Tibial artery (tissue), 4 donors: ENCODE measurements around the gene ZC3H12C.

ENCODE experiments used
- DNase-seq, 2 donors: peaks; one replicate each; pipeline ENCODE4 v3.0.0-alpha.2; 2019
- H3K27ac ChIP-seq, 2 donors: fragments of 200-600 bp; sonication (generic) in 1 of 2; 1 replicate in 1 of 2; 2 replicates in 1 of 2; pipeline ENCODE4 v1.5.1; 2018 to 2019; ENCODE audit warnings: mild to moderate bottlenecking in 1 of 2
- H3K27me3 ChIP-seq, 2 donors: fragments of 200-600 bp; sonication (generic) in 1 of 2; one replicate each; pipeline versions ENCODE4 v1.5.1 to v1.6.0; 2016 to 2019
- H3K36me3 ChIP-seq, 3 donors: fragments of 200-600 bp; sonication (generic) in 2 of 3; one replicate each; pipeline ENCODE4 v1.5.1; 2016 to 2019; ENCODE audit warnings: mild to moderate bottlenecking in 2 of 3
- H3K4me1 ChIP-seq, 4 donors: fragments of 200-600 bp; sonication (generic) in 2 of 4; 1 replicate in 3 of 4; 2 replicates in 1 of 4; pipeline ENCODE4 v1.5.1; 2016 to 2019
- H3K4me3 ChIP-seq, 2 donors: fragments of 200-600 bp; sonication (generic) in 1 of 2; 1 replicate in 1 of 2; 2 replicates in 1 of 2; pipeline ENCODE4 v1.5.1; 2018 to 2019; ENCODE audit warnings: mild to moderate bottlenecking in 2 of 2
- H3K9me3 ChIP-seq, 3 donors: fragments of 200-600 bp; sonication (generic) in 1 of 3; one replicate each; pipeline ENCODE4 v1.5.1; 2016 to 2019
- intact Hi-C: fragments of 100-400 bp; cut with DNase I; formaldehyde crosslinking; loops from one replicate; pipeline ENCODE4 v1.15.0; 2023; ENCODE audit warnings: low total_unique reads
- TF ChIP-seq, protein P1 (sequence below), 2 experiments: fragments of 200-600 bp in 1 of 2; fragments of 450-650 bp in 1 of 2; IDR thresholded peaks; one replicate each; pipeline ENCODE4 v1.5.1; 2017 to 2019; ENCODE audit warnings: antibody characterized with exemption in 2 of 2, mild to moderate bottlenecking in 1 of 2, moderate library complexity in 1 of 2

ZC3H12C gene

DNA sequence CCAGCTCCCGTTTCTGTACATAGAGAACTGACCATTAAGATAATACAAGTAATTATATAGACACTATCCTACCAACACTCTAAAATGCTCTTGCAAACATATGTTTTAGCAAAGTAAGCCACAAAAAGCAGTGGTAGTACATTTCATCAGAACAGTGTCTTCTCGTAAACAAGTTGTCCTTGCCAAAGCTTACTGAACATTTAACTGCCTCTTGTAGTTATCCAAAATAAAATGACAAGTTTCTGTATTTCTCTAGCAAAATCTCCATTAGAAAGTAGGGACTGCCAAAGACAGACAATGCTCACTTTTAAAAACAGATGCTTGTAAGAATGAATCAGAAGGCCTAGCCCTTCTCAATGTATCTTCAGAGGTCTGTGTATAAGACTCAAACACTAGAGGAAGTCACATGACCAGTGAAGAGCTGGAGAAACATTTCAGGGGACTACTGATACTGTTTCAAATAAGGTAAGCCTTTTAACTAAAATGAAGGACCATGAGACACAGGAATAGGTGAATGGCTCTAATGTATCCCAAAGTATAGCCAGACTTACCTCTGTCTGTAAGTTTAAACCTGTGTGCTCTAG, 7.8 kb upstream of the ZC3H12C start:
- TF ChIP-seq, protein P1, sequence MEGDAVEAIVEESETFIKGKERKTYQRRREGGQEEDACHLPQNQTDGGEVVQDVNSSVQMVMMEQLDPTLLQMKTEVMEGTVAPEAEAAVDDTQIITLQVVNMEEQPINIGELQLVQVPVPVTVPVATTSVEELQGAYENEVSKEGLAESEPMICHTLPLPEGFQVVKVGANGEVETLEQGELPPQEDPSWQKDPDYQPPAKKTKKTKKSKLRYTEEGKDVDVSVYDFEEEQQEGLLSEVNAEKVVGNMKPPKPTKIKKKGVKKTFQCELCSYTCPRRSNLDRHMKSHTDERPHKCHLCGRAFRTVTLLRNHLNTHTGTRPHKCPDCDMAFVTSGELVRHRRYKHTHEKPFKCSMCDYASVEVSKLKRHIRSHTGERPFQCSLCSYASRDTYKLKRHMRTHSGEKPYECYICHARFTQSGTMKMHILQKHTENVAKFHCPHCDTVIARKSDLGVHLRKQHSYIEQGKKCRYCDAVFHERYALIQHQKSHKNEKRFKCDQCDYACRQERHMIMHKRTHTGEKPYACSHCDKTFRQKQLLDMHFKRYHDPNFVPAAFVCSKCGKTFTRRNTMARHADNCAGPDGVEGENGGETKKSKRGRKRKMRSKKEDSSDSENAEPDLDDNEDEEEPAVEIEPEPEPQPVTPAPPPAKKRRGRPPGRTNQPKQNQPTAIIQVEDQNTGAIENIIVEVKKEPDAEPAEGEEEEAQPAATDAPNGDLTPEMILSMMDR (IDR thresholded peaks at IDR 0.05), result no peak
- H3K4me3 ChIP-seq, result no peak overlapping the region
- no peak overlapping the region for H3K27ac ChIP-seq
- no peaks in the 10 kb centered on the region for H3K36me3 ChIP-seq
- no peaks in the 10 kb centered on the region for H3K27me3 ChIP-seq
- intact Hi-C loops, result no loop called here
- no peaks in the 10 kb centered on the region for H3K9me3 ChIP-seq
- DNase-seq, result no peak
- no peaks in the 10 kb centered on the region for H3K4me1 ChIP-seq

DNA sequence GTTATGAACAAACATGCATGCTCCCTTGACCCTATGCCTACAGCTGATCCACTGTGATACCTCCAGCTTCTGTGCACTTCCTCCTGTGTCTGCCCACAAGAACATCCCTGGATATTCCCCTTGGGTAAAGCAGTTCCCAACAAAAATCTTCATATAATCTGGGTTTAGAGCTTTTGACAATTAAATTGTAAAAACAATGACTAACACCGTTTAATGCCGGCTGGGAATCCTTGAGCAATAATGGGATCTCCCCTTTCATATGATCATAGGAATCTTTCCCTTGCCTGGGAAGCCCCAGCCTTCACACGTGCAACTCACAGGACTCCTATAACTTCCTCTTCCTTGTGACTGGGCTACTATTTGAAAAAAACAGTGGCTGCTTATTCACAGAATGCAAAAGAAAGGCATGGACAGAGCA, 6.3 kb upstream of the ZC3H12C start:
- TF ChIP-seq, protein P1 (IDR thresholded peaks at IDR 0.05), result no peak
- intact Hi-C loops, result no loop called here
- no peak overlapping the region for H3K4me3 ChIP-seq
- H3K36me3 ChIP-seq, result no peaks in the 10 kb centered on the region
- H3K27ac ChIP-seq, result no peak overlapping the region
- H3K27me3 ChIP-seq, result no peaks in the 10 kb centered on the region
- DNase-seq, result peak in 1 of 2 donors; percentile 60
- peaks cover 0 to 2% (median under 1%) of the 10 kb centered on the region in 4 donors for H3K4me1 ChIP-seq
- H3K9me3 ChIP-seq, result no peaks in the 10 kb centered on the region

DNA sequence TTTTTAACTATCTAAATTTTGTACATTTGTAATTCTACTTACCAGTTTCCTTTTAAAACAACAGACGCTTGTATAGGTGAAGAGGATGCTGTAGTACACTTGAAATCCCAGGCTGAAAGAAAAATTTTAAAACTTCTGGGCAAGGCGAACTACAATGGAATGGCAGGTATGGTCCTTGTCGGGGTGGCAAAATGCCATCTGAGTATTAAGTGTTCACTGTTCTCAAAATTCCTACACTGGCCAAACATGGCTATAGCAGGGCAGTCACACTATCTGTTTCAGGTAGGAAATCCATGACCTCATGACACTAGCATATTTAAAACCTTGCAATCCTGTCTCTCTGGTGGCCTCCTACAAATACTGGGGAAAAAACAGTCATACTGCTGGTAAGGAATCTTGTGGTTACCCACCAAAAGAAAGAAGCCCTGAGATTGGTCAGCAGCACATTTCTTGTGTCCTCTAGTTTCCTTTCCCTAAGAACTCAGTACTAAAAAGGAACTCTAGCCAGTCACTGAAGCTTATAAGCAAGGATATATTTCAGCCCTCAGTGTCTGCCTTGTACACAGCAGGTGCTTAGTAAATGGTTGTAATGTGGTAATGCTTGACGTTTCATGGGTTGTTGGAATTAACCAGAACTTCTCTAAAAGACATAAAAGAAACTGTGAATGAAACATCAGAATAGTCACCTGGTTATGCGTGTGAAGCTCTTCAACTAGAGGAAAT, 5.2 kb upstream of the ZC3H12C start:
- Histone ChIP-seq H3K27me3 (no peaks in the 10 kb centered on the region), H3K4me1 (peaks cover 0 to 6% (median 3%) of the 10 kb centered on the region in 4 donors), H3K9me3 (no peaks in the 10 kb centered on the region), H3K36me3 (no peaks in the 10 kb centered on the region), H3K27ac (no peak overlapping the region), H3K4me3 (no peak overlapping the region)
- intact Hi-C loops, result no loop called here
- TF ChIP-seq, protein P1 (IDR thresholded peaks at IDR 0.05), result no peak
- no peak for DNase-seq

DNA sequence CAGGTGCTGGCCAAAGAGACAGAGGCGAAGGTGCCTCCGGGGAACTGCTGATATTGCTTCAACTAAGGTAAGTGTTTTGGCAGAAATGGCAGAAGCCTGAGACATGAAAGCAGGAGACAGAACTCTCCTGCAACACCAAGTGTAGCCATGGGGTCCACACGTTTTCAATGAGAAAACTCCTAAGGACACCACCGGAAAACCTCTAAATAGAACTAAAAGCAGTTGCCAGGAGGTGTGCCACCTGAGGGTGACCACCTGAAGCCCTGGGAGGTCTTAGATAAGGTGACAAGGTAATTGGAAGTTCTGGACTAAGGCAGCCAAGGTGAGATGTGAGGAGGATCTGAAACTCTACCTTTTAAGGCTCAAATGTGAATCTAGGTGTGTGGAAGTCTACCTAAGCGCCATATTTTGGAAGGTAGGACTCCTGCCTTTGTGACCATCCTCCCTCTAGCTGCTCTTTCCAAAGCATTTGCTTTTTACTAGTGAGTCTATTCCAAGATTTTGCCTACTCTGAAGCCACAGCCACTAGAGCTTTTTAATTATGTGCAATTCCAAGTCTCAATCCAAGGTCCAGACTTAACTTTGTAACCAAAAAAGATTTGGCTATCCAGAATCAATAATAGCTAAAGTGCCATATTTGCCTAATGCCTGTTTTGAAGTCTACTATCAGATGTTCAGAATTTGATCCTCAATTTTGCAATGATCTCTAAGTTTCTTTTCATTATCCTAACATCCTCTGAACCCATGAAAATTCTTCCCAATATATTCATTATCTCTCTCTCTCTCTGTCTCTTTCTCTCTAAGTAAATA, 4.5 kb upstream of the ZC3H12C start:
- H3K27me3 ChIP-seq, result no peaks in the 10 kb centered on the region
- no peak overlapping the region for H3K27ac ChIP-seq
- no peaks in the 10 kb centered on the region for H3K9me3 ChIP-seq
- H3K4me3 ChIP-seq, result no peak overlapping the region
- TF ChIP-seq, protein P1 (IDR thresholded peaks at IDR 0.05), result no peak
- intact Hi-C loops, result no loop called here
- DNase-seq, result no peak
- no peaks in the 10 kb centered on the region for H3K36me3 ChIP-seq
- peaks cover 0 to 6% (median 3%) of the 10 kb centered on the region in 4 donors for H3K4me1 ChIP-seq

DNA sequence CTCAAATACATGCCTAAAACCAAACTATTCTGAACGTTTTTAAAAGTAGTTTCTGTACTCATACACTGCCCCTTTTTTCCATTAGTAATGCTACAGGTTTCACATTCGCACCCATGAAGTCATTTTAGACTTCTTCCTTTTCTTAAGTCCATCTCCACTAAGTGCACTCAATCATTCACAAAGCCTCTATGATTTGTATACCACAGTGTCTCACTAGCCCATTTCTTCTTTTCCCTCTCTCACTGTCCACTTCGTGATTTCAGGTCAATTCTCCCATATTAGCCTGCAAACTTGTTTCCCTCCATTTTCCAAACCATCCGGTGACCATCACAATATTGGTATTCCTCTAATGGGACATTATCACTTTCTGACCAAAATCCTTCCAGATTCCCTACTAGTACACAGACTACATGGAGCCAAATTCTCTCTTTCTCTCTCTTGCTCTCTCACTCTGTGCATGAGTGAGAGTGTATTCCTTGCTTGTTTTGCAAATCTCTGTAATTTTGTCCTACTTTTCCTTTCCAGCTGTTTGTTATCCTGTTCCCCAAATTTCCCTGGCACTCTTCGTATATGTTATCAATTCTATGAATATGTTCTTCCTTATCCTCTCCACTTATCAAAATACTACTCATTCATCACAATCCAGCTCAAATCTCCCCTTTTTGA, 3.4 kb upstream of the ZC3H12C start:
- H3K9me3 ChIP-seq, result no peaks in the 10 kb centered on the region
- TF ChIP-seq, protein P1 (IDR thresholded peaks at IDR 0.05), result no peak
- H3K27me3 ChIP-seq, result no peaks in the 10 kb centered on the region
- no peak overlapping the region for H3K27ac ChIP-seq
- no peaks in the 10 kb centered on the region for H3K36me3 ChIP-seq
- H3K4me1 ChIP-seq, result peaks cover 0 to 13% (median 3%) of the 10 kb centered on the region in 4 donors
- H3K4me3 ChIP-seq, result no peak overlapping the region
- DNase-seq, result no peak
- intact Hi-C loops, result loop anchor here (5.0 to 10.0 kb wide), 4 partner anchors 85 to 1425 kb away; partner anchors contain the start of gene DDX10
